Measurements from ENCODE around the gene RORC.
"Not testable (repeated sequence)": the region's sequence is repeated elsewhere in the genome, so short reads cannot be mapped to it uniquely, and the experiment has no call there.

The RORC gene

DNA sequence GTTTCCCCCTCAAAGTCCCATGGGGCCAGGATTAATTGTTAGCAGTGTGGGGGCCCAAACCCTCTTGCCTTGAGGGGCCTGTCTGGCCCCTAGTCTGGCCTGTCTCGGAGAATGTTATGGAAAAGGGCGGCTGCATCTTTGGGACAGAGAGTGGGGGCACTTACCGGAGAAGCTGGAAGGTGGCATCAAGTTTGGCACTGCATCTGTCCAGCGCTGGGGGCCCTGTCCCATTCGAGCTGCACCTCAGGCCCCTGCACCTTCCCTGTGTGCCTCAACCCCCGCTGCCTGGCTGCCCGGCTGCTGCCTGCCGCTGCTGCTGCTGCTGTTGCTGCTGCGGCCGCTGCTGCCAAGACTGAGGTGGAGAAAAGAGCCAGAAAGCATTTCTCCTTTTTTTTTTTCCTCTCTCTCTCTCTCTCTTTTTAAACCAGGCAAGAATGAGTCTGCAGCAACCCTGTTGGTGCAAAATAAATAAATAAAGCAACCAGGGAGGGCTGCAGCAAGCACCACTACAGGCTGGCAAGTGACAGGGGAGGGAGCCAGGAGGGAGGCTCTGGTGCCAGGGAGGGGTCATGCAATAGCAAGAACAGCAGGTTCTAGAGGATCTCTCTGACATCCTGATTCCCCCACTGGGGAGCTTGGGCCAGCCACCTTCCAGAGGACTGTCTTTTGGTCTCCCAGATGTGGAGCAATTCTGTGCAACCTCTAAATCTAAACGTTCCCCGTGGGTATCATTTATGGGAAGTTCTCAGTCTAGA lies 26.4 kb downstream of the RORC start, which contains the start of gene LINGO4:
Gene LINGO4, minus strand, starts transcription at position 354 of the 755 bp plus-strand sequence. CDS start 2,715 bp downstream, outside the sequence.
- DNase-seq = no peak

DNA sequence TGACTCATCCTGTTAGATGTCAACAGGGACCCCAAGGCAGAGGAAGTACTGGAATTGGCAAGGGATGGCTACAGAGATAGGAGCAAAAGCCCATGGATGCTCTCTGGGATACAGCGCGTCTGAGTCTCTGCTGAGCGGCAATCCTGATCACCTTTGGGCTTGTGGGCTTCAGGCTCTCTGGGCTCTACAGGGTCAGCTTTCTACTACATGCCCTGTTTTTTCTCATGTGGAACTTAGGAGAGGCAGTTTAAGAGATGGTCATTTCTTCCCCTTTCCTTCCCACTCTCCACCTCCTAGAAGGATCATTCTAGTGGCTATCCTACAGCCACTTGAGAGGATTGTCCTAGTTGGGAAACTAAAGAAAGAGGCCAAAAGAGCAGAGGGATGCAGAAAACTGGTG lies 27.7 kb downstream of the RORC start:
- no peak for DNase-seq

DNA sequence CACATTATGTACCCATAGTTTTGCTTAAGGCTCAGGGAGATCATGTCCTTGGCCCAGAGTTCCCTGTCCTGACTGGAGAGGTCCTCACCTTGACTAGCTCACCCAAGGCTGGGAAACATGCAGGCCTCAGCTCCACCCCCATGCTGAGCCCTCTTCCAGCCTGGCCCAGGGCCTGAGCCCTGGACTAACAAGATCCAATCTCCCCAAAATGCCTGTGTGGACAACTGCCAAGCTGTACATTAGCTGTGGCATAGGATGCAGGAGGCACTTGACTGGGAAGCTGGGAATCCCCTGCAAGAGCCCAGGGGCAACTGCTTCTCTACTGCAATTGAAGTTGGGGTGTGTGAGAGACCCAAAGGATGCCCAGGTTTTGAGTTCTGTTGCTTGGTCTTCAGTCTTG lies 28.4 kb downstream of the RORC start:
- no peak for DNase-seq

DNA sequence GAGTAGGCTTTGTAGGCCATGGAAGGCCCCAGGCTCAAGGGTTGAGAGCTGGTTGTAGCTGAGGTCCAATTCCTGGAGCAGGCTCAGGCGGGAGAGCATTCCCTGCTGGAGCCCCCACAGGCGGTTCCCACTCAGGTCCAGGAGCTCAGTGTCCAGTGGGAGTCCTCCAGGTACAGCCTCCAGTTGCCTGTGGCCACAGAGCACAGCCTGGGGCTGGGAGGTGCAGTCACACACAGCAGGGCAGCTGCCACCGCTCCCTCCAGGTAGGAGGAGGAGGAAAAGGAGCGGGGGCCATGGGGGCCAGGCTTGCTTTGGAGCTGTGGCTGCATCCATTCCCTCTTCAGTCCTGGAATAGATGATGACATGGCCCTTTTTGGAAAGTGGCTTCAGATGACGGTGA lies 29.2 kb downstream of the RORC start:
- DNase-seq = no peak

DNA sequence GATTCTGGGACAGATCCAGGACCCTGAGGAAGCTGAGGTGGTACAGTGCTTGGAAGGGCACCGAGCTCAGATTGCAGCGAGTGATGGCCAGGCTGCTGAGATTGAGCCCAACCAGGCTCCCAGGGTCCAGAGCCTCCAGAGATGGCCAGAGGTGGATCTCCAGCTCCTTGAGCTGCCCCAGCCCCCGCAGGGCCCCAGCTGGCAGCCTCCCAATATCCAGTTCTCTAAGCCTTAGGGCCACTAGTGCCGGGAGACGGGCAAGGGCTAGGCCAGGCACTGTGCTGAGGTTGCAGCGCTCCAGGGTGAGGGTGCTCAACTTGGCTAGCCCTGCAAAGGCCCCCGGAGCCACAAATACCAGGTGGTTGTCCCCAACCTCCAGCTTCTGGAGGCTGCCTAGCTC lies 29.8 kb downstream of the RORC start:
- no peak for DNase-seq

DNA sequence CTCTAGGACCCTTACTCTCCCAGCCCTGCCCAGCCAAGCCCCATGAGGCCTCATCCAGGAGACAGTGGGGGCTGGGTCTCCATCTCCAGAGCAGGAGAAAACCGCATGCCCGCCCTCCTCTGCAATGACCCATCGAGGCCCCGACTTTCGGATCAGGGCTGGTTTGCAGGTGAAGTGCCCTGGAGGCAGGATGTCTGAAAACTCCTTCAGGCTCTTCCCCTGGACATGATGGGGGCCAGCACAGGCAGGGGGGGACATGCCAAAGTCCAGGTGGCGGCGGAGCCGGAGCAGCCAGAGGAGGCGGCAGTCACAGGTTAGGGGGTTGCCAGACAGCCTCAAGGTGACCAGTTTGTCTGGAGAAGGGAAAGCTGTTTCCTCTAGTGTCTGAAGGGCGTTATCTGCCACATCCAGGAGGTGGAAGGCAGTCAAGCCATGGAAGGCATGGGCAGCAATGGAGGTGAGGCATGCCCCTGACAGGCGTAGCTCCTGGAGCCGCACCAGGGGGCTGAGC lies 30.2 kb downstream of the RORC start:
- DNase-seq = no peak

DNA sequence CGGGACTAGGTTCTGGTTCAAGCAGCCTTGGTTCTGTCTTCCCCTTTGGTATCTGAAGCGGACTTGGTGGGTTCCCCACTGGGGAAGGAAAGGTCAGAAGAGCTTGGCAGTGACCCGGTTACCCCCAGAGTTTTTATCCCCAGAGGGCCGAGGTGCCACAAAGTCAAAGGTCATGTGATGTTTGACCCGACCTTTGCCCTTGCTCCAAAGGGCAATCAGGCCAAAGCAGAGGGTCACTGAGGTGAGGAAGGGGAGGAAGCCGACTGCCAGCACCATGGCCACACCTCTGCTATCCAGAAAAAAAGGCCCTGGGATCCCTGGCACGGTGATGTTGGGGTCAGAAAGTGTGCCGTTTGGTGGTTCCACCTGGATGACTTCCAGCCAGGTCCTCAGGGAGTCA lies 30.8 kb downstream of the RORC start:
- DNase-seq = no peak

DNA sequence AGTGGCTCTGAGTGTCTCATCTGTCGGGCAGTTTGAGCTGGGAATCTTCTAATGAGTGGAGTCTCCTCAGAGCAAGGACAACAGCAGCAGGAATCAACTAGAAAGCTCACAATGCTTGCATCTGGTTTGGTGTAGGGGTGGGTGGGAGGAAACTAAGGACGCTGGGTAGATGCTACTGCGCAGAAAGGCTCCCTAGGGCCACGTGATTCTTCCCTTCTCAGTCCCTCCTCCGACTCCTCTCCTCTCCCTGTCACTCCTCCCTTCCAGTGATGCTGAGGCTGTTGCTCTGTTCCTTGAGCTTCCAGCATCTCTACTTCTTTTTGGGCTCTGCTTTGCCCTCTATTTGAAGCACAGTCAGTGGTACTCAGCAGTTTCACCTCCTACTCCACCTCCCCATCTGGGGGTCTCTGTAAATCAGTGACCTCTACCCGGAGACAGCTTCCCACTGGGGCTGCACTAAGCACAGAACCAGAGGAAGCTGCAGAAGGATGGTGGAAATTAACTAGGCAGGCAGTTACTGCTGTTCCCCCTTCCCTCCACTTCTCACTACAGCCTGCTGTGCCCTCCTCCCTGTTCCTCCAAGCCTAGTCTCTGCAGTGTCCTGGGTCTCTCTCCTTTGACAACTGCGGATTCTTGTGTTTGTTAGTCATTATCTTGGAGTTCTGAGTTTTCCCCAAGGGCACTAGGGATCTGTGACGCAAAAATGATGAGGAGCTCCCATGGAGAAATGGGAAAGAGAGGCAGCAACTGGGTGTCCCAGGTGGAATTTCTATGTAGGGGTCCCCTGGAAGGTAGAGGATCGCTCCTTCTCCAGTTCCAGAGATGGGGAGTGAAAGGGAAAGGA lies 32.2 kb downstream of the RORC start:
- DNase-seq = peak; percentile 35

DNA sequence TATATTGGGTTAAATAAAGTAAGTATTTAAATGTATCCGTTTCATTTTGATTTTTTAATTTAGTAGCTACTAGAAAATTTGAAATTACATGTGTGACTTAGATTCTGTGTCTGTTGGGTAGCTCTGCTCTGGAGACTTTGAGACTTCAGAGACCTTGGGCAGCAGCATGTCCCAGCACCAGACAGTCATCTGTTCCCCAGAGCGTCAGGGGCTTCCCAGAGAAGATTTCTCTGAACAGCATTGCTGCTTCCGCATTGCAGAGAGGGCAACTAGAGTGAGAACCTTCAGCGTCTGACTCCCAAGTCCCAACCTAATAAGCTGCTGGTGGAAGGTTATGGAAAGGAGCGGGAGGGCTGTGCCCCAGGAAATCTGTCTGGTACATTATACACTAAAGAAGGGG lies 33.0 kb downstream of the RORC start:
- no peak for DNase-seq

DNA sequence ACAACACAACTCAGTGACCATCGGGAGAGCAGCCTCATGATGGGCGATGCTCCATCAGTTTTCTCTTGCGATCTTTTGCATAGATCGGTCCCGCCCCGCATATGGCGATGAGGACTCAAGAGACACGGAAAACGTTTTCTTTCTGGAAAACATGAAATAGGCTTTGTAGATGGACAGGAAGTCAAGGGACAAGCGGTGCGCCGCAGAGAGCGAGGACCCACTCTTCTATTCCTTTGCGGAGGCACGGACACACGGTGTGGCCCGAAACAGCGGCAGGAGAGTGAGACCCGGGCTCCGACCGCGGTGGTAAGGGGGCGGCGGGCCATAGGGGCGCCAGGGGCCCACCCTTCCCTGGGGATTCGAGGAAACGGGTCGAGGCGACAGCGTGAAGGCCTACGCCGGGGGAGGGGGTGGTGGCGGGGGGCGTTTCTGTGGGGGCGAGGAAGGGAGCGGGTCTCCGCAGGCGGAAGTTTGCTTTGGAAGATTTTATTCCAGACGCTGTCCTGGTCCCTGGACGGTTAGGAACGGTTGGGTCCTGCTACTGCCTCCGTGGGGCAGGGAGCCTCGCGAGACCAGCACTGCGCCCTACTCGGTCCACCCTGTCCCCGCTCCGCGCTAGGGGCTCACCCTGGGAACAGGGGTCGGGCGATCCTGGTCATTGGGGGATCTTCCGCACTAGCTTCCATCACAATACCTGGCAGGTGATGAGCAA lies 40.5 kb downstream of the RORC start:
- DNase-seq = no peak

DNA sequence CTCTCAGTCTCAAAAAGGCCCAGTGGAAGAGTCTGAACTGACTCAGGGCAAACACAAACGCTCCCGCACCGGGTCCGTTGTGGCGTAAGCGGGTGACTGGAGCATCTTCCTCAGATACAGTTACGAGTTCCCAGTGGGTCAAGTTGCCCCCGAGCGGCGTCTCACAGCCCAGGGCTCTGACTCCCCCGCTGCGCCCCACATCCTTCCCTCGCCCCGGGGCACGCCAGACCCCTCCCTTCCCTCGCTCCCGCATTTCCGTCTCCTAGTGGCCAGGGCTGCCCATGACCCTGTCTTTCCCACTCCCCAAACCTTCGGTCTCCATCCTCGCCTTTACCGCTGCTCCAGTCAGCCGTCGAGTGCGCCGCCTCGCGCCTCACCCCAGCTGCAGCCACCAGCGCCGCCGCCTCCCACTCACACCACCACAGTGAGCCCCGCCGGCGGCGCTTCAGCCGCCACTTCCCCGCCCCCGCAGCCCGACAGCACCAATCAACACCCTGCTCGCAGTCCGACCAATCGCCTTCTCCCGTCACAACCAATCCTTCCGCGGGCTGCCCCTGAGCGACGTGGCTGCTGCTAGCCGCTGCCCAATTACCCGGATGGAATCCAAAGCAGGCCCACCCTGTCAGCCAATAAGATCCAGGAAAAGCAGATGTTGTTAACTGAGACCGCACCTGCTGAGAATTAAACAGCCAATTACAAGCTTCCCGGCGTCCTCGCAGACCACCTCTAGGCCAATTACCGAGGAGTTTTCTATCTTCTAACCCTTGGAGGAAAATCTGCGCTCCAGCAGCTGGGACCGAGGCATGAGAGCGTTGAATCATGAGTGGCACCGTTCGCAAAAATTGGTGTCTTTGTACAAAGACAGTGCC lies 41.3 kb downstream of the RORC start, which contains the start of gene TDRKH:
Gene TDRKH, minus strand, starts transcription at position 430 of the 869 bp plus-strand sequence. CDS start 7,478 bp downstream, outside the sequence.
- DNase-seq = peak; percentile 100

DNA sequence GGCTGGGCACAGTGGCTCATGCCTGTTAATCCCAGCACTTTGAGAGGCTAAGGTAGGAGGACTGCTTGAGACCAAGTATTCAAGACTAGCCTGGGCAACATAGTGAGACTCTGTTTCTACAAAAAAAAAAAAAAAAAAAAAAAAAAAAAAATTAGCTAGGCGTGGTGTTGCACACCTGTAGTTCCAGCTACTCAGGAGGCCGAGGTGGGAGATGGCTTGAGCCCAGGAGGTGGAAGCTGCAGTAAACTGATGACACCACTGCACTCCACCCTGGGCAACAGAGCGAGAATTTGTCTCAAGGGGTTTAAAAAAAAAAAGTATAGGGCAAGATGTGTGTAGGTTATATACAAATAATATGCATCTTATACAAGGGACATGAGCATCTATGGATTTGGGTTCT lies 43.9 kb downstream of the RORC start:
- no peak for DNase-seq

DNA sequence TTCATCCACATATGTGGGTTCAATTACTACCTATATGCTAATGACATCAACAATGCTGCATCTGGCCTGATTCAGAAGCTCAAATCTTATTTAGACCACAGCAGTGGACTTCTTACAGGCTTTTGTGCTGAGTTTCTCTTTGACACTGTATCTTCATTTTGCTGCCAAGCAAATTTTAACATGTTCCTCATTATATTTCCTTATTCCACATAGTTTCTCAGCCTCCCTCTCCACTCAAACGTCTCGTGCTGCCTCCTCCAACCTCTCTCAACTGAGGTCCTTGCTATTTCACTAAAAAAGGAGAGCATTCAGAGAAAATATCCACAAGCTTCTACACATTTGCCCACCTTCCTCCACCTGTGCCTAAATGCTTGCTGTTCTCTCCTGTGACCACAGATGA lies 47.8 kb downstream of the RORC start:
- no peak for DNase-seq

DNA sequence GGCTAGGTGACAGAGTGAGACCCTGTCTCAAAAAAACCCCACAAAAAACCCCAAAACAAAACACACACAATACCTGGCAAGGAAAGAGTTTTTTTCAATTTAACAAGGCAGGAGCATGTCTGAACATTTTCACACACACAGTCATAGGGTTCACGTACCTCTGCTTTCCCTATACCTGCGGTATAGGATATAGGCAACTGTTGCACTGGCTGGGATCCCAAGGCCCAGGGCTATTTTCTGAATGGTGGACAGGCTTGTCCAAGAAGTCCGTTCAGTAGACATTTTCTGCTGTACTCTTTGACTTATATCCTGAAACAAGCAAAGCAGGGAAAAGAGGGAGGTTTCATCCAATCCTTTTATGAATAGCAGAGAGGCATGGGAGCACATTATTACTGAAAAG lies 48.9 kb downstream of the RORC start:
- no peak for DNase-seq

DNA sequence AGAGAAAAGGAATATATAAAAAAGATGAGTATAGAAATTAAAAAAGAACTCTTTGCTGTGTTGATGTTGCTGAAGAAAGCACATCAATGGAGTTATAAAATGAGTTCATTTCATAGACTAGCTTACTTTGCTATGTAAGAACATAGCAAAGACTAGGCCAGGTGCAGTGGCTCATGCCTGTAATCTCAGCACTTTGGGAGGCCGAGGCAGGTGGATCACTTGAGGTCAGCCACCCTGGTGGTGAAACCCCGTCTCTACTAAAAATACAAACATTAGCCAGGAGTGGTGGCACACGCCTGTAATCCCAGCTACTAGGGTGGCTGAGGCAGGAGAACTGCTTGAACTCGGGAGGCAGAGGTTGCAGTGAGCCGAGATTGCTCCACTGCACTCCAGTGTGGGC lies 49.6 kb downstream of the RORC start:
- not testable (repeated sequence) for DNase-seq

DNA sequence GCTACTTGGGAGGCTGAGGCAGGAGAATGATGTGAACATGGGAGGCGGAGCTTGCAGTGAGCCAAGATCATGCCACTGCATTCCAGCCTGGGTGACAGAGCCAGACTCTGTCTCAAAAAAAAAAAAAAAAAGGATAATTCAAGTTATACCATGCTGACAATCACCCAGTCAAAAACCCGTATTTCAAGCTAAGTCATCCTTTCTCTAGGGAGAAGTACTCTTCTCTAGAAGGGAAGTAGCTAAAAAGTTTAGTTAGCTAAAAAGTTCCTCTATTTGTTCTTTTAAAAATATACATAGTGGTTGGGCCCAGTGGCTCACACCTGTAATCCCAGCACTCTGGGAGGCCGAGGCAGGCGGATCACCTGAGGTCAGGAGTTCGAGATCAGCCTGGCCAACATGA lies 50.9 kb downstream of the RORC start:
- DNase-seq = not testable (repeated sequence)

DNA sequence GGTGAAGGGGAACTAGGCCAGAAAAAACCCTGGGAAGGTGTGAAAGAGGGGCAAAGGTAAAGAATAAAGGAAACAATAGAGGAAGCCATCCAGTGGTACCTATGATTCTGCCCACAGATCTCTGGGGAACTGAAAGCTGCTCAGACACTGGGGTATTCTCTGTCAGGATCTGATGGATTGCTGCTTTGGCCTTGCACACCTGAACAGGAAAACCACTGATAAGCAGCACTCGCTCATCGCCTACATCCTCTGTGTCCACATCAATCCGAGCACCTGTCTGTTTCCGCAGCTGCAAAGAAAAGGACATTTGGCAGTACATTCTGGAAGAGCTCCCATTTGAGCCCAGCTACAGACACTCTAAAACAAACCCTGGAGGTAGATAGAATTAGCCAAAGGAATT lies 51.8 kb downstream of the RORC start:
- DNase-seq = no peak

DNA sequence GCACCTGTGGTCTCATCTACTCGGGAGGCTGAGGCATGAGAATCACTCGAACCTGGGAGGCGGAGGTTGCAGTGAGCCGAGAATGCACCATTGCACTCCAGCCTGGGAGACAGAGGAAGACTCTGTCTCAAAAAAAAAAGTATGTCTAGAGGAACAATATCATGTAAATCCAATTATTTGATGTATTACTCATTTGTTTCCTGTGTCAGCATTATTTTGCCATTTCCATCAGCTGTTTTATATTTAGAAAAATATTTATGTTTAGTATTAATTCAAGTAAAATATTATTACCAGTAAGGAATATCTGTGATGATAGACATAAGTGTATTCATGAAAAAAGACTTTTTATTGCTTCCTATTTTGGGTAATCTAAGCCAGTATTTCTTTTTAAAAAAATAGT lies 54.3 kb downstream of the RORC start:
- no peak for DNase-seq

DNA sequence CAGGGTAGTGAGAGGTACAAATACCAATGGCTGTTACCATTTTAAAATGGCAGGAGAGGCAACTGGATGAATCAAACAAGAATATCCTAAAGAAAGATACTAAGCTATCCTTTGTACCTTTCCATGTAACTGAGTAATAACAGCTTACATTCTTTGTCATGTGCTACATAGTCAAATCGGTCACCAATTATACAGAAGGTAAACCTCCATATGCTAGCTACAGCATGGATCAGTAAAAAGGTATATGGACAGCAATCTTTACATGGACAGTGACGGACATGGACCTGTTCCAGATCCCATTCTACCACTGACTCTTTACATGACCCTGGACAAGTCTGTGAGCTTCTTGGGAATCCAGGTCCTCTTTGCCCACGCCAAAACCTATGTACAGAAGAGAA lies 54.9 kb downstream of the RORC start:
- DNase-seq = no peak

DNA sequence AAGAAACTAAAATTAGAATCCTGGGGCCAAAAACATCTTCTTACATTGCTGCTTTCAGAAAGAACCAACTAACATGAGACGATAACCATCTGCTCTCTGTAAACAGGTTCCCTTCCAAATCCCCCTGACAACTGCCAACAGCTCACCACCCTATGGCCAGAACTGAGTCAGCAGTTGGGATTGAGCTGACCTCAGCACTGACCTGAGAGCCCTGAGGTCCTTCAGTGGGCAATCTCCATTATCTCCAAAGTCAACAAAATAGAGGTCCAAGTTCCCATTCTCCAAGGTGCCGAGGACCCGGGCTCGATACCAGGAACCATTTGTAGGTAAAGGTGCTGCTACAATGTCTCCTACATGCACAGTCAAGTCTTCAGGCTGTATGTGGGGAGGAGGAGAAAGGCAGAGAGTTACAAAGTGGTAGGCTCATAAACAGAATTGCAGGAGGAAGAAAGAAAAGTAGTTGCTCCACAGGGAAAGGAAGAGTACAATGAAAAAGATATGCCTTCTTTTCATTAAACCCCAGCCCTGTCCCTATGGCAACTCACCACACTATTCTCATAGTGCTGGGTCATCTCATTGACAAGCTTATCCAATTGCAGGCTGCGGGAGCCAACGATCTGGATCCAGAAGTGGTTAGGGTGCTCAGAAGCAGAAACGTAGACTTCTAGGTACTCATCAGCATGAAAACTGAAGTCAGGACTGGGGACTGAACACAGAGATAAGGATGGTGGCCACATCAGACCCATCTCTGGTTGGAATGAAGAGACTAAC lies 55.5 kb downstream of the RORC start:
- DNase-seq = no peak
